ENCODE results near the gene WDR44.
"Not testable (repeated sequence)": the region's sequence is repeated elsewhere in the genome, so short reads cannot be mapped to it uniquely, and the experiment has no call there.

WDR44 gene

DNA sequence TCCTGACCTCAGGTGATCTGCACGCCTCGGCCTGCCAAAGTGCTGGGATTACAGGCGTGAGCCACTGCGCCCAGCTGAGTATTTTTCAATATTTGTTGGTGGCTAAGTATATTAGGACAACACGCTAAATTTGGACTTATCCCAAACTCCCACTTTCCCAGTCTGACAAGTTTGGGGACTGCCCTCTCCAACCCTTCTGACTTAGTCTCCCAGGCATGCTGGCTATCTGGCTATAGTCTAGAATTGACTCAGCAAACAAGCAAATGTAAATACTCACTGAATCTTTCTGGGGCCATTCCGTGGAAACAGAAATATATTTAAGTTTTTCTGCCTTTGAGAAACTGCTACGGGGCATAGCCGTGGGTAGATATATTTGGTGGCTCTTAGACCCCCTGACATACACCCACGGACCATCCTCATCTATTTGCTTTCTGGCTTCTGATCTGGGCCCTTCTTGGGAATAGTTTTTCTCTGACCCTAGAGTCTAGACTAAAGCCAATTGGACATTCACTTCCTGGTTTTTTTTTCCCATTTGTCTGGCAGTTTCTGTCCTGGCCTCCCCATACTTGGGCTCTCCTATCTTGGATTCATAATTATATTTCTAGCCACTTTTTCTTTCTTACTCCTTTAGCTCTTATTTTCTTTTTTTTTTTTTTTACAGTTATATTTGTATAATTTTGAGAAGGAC lies 138.5 kb downstream of the WDR44 start:
- TF ChIP-seq, protein P1, sequence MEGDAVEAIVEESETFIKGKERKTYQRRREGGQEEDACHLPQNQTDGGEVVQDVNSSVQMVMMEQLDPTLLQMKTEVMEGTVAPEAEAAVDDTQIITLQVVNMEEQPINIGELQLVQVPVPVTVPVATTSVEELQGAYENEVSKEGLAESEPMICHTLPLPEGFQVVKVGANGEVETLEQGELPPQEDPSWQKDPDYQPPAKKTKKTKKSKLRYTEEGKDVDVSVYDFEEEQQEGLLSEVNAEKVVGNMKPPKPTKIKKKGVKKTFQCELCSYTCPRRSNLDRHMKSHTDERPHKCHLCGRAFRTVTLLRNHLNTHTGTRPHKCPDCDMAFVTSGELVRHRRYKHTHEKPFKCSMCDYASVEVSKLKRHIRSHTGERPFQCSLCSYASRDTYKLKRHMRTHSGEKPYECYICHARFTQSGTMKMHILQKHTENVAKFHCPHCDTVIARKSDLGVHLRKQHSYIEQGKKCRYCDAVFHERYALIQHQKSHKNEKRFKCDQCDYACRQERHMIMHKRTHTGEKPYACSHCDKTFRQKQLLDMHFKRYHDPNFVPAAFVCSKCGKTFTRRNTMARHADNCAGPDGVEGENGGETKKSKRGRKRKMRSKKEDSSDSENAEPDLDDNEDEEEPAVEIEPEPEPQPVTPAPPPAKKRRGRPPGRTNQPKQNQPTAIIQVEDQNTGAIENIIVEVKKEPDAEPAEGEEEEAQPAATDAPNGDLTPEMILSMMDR (conservative IDR thresholded peaks at IDR 0.05): no peak
- TF ChIP-seq ZFX (IDR thresholded peaks at IDR 0.05): no peak
- no peak overlapping the region for H3K27ac ChIP-seq

GRCh38 chrX:118486693-118487092 lies 140.8 kb downstream of the WDR44 start:
- not testable (repeated sequence) for H3K27ac ChIP-seq

DNA sequence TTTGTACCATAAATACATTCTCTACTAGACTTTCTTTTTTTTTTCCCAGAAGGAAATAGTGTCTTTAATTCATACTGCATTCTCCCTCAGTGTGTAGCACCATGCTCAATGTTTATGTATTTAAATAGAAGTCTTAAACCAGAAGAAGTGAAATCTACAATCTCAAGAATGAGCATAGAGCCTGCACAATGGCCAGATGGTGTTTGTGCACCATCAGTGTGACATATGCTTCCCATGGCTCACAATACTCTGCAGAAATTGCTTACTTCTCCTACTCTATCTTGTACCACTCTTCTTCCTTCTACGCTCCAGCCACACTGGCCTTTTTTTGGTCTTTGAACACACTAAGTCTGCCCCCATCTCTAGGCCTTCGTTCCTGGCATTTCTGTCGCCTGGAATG lies 147.1 kb downstream of the WDR44 start:
- TF ChIP-seq, protein P1 (conservative IDR thresholded peaks at IDR 0.05): no peak
- no peak for TF ChIP-seq ZFX (IDR thresholded peaks at IDR 0.05)
- H3K27ac ChIP-seq: no peak overlapping the region

GRCh38 chrX:118493653-118494297 lies 147.9 kb downstream of the WDR44 start:
- H3K27ac ChIP-seq: no peak overlapping the region
- TF ChIP-seq ZFX (IDR thresholded peaks at IDR 0.05): no peak
- TF ChIP-seq, protein P1 (conservative IDR thresholded peaks at IDR 0.05): no peak

GRCh38 chrX:118495061-118495921 lies 149.4 kb downstream of the WDR44 start, which contains the start of gene DOCK11:
TSS of gene DOCK11 (plus strand) at chrX:118495815. CDS start at chrX:118495972, 157 bp downstream.
- TF ChIP-seq, protein P1 (conservative IDR thresholded peaks at IDR 0.05): no peak
- no peak for TF ChIP-seq ZFX (IDR thresholded peaks at IDR 0.05)
- peak within 1 kb of the TSS; percentile 23; the same call in 1 of the 2 replicates for H3K27ac ChIP-seq

DNA sequence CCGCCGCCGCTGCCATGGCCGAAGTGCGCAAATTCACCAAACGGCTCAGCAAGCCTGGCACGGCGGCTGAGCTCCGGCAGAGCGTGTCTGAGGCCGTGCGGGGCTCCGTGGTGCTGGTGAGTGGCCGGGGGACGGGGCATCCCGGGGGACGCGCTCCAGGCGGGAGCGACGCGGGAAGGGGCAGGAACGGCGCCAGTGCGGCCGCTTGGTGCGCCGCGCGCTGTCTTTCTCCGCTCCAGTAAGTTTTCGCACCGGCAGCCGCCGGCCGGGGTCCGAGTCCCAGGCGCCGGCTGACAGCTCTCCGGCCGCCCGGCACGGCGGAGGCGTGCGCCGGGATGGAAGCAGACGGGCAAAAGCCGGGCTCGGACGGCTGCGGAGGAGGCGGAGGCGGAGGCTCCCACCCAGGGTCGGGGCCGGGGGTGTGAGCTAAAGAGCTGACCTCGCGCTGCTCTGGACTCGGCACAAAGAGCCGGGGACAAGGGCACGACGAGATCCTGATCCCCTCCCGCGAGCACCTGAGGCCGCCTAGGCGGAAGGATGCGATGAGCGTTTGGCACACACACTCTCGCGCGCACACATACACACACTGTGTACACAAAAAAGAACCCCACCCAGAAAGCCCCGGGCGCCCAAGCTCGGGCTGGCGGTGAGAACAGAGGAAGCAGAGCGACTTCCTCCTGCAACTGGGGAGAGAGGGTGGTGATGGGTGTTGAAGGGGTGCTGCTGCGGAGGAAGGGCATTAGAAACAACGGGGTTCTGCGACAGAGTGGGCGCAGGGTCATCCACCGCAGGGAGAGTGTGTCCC lies 150.3 kb downstream of the WDR44 start:
- H3K27ac ChIP-seq: peak overlapping the region; percentile 23; the same call in 1 of the 2 replicates
- no peak for TF ChIP-seq ZFX (IDR thresholded peaks at IDR 0.05)
- TF ChIP-seq, protein P1 (conservative IDR thresholded peaks at IDR 0.05): no peak

- H3K27ac ChIP-seq: no peak overlapping the region; the same call in 1 of the 2 replicates
- TF ChIP-seq, protein P1 (conservative IDR thresholded peaks at IDR 0.05): no peak
- no peak for TF ChIP-seq ZFX (IDR thresholded peaks at IDR 0.05)
These were observed 150.8 kb downstream of the WDR44 start for GRCh38 chrX:118496763-118497079.

All from C4-2B (cell line).